HepG2 (cell line): ENCODE measurements around the gene HOXB6. TPM values are rescaled to one million over a fixed set of nuclear protein-coding genes. Genes with fewer than 3 reads are reported as not detected.

ENCODE experiments used
- ELF4 ChIP-seq: sonication (generic); formaldehyde crosslinking; IDR thresholded peaks from 2 replicates; pipeline ENCODE4 v1.5.0; 2020; ENCODE audit warnings: missing genetic modification reagents, mild to moderate bottlenecking, moderate library complexity, borderline replicate concordance
- HOXA3 ChIP-seq: sonication (generic); formaldehyde crosslinking; IDR thresholded peaks from 2 replicates; pipeline ENCODE4 v1.5.0; 2020; ENCODE audit warnings: missing genetic modification reagents
- KLF16 ChIP-seq, 2 experiments: sonication (generic) in 1 of 2; formaldehyde crosslinking in 1 of 2; IDR thresholded peaks; 2 replicates each; pipeline versions ENCODE4 v1.6.1 to v1.8.0; 2016 to 2023; ENCODE audit warnings: missing genetic modification reagents in 2 of 2, missing compliant biosample characterization in 1 of 2
- NFIC ChIP-seq: IDR thresholded peaks from 2 replicates; pipeline ENCODE4 v1.6.1; 2012; ENCODE audit warnings: mild to moderate bottlenecking, low read length, inconsistent platforms
- TOE1 ChIP-seq: sonication (generic); formaldehyde crosslinking; IDR thresholded peaks from 2 replicates; pipeline ENCODE4 v1.4.0; 2020; ENCODE audit warnings: mild to moderate bottlenecking, missing genetic modification reagents
- ZNF160 ChIP-seq: sonication (generic); formaldehyde crosslinking; IDR thresholded peaks from 2 replicates; pipeline ENCODE4 v1.8.0; 2022; ENCODE audit warnings: mild to moderate bottlenecking, inconsistent platforms, missing genetic modification reagents
- polyA plus RNA-seq, 8 experiments: library from polyadenylated mRNA; depleted of rRNA in 3 of 8; stranded (reverse) in 7 of 8; unstranded in 1 of 8; fragments of >200 nt; fragmentation: Illumina TruSeq in 4 of 8; extraction: Trizol in 4 of 8; gene quantifications; 2 replicates each; pipeline versions ENCODE4 v1.2.1 to v1.2.3, GENCODE V29; 2011 to 2016; ENCODE audit warnings: low read depth in 4 of 8, missing spikeins in 1 of 8, mixed read lengths in 1 of 8; ENCODE audit not compliant: insufficient read depth in 1 of 8
- total RNA-seq, 5 experiments: library from RNA; depleted of rRNA; stranded (reverse); fragments of >200 nt; fragmentation: Illumina TruSeq; extraction: Trizol; gene quantifications; 2 replicates each; pipeline ENCODE4 v1.2.3, GENCODE V29; 2016; ENCODE audit warnings: low read depth in 1 of 5
- TF ChIP-seq, protein P1 (sequence below): sonication (generic); formaldehyde crosslinking; IDR thresholded peaks from 2 replicates; pipeline ENCODE4 v1.4.0; 2020; ENCODE audit warnings: missing genetic modification reagents, borderline replicate concordance
- TF ChIP-seq, protein P2 (sequence below): sonication (generic); formaldehyde crosslinking; IDR thresholded peaks from 2 replicates; pipeline ENCODE4 v1.4.0; 2020; ENCODE audit warnings: missing genetic modification reagents

HOXB6 gene
- total and polyA plus RNA-seq, 2 of the 13 experiments (the other 11 are each of a cell fraction or from before 2014, with no cell fraction given): not detected

DNA sequence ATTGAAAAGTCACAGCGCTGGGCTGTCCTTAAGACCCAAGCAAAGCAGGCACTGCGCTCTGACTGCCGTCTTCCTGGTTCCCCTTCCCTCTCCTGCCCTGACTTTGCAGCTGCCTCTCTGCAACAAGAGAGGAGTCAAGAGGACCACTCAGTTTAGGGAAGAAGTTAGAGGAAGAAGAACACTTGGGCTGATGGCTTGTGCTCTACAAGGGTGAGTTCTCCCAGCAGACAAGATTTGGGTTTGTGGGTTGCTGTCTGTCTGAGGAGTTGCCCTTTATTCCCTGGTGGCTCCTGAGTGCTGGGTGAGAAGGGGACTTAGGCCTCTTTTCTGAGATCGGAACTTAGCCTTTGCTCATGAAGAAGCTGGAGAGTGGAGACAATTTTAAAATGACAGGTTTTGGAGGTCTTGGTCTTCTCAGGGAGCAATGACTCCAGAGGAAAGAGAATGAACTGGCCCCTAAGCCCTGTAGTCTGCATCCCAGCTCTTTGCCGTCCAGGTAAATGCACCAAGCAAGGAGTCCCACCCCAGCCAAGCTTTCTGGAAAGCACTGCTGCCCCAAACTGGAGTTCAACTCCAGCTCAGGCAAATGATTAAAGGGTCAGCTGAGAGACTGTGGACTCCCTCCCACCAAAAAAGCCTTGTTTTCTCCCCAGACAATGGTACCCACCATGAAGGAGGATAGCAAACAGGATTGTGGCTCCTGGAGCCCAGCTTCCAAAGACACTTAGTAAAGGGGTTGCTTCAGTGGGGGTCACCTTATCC is 24.0 kb upstream of the HOXB6 start (continued):
- TF ChIP-seq, protein P1, sequence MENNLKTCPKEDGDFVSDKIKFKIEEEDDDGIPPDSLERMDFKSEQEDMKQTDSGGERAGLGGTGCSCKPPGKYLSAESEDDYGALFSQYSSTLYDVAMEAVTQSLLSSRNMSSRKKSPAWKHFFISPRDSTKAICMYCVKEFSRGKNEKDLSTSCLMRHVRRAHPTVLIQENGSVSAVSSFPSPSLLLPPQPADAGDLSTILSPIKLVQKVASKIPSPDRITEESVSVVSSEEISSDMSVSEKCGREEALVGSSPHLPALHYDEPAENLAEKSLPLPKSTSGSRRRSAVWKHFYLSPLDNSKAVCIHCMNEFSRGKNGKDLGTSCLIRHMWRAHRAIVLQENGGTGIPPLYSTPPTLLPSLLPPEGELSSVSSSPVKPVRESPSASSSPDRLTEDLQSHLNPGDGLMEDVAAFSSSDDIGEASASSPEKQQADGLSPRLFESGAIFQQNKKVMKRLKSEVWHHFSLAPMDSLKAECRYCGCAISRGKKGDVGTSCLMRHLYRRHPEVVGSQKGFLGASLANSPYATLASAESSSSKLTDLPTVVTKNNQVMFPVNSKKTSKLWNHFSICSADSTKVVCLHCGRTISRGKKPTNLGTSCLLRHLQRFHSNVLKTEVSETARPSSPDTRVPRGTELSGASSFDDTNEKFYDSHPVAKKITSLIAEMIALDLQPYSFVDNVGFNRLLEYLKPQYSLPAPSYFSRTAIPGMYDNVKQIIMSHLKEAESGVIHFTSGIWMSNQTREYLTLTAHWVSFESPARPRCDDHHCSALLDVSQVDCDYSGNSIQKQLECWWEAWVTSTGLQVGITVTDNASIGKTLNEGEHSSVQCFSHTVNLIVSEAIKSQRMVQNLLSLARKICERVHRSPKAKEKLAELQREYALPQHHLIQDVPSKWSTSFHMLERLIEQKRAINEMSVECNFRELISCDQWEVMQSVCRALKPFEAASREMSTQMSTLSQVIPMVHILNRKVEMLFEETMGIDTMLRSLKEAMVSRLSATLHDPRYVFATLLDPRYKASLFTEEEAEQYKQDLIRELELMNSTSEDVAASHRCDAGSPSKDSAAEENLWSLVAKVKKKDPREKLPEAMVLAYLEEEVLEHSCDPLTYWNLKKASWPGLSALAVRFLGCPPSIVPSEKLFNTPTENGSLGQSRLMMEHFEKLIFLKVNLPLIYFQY (CRISPR knock-in tag): no peak
- no peak for TF ChIP-seq ZNF160 (CRISPR knock-in tag)
- TF ChIP-seq HOXA3 (CRISPR knock-in tag): no peak
- no peak for TF ChIP-seq TOE1 (CRISPR knock-in tag)
- no peak for TF ChIP-seq NFIC
- TF ChIP-seq, protein P2, sequence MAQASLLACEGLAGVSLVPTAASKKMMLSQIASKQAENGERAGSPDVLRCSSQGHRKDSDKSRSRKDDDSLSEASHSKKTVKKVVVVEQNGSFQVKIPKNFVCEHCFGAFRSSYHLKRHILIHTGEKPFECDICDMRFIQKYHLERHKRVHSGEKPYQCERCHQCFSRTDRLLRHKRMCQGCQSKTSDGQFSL (CRISPR knock-in tag): no peak
- no peak for TF ChIP-seq KLF16 (CRISPR knock-in tag; IDR thresholded peaks at IDR 0.05)
- TF ChIP-seq ELF4 (CRISPR knock-in tag): no peak
